Prostate gland (tissue), 2 donors: ENCODE data around the gene TIAM2.

ENCODE experiments used
- CTCF ChIP-seq, 4 experiments: fragments of 200-600 bp in 2 of 4; fragments of 450-650 bp in 2 of 4; sonication (generic) in 2 of 4; IDR thresholded peaks; 1 replicate in 3 of 4; 2 replicates in 1 of 4; pipeline ENCODE4 v1.5.1; 2016 to 2019; ENCODE audit warnings: antibody characterized with exemption in 4 of 4, mild to moderate bottlenecking in 2 of 4, moderate library complexity in 2 of 4
- POLR2A ChIP-seq: fragments of 450-650 bp; IDR thresholded peaks from one replicate; pipeline ENCODE4 v1.6.1; 2016; ENCODE audit warnings: antibody characterized with exemption, mild to moderate bottlenecking
- POLR2AphosphoS5 ChIP-seq: sonication (generic); formaldehyde crosslinking; IDR thresholded peaks from one replicate; pipeline ENCODE4 v1.6.1; 2017; ENCODE audit warnings: antibody characterized with exemption

- TF ChIP-seq CTCF (IDR thresholded peaks at IDR 0.05): no peak
- no peak for TF ChIP-seq POLR2AphosphoS5
- TF ChIP-seq POLR2A: no peak
Measured at GRCh38 chr6:155223646-155224451, 228.7 kb downstream of the TIAM2 start.
